Neuron (in vitro differentiated cells): ENCODE results near the gene PICALM.
A peak's percentile ranks its signal among the peaks of the same experiment; 100 is the strongest.

ENCODE experiments used
- H2AFZ ChIP-seq: one replicate; pipeline ENCODE4 v1.6.1; 2013; ENCODE audit warnings: low read depth, mild to moderate bottlenecking, inconsistent platforms, low read length, moderate library complexity
- H3K27me3 ChIP-seq: one replicate; pipeline ENCODE4 v1.6.1; 2013; ENCODE audit warnings: low read length; ENCODE audit not compliant: insufficient read depth
- H3K36me3 ChIP-seq: one replicate; pipeline ENCODE4 v1.6.1; 2013; ENCODE audit warnings: low read length; ENCODE audit not compliant: insufficient read depth
- H3K4me1 ChIP-seq: one replicate; pipeline ENCODE4 v1.6.1; 2013; ENCODE audit warnings: low read length; ENCODE audit not compliant: insufficient read depth
- H3K4me3 ChIP-seq: 2 replicates; pipeline ENCODE4 v1.5.1; 2013; ENCODE audit warnings: mild to moderate bottlenecking, low read length, moderate library complexity
- H3K9me3 ChIP-seq: one replicate; pipeline ENCODE4 v1.6.1; 2013; ENCODE audit warnings: low read length

PICALM gene

DNA sequence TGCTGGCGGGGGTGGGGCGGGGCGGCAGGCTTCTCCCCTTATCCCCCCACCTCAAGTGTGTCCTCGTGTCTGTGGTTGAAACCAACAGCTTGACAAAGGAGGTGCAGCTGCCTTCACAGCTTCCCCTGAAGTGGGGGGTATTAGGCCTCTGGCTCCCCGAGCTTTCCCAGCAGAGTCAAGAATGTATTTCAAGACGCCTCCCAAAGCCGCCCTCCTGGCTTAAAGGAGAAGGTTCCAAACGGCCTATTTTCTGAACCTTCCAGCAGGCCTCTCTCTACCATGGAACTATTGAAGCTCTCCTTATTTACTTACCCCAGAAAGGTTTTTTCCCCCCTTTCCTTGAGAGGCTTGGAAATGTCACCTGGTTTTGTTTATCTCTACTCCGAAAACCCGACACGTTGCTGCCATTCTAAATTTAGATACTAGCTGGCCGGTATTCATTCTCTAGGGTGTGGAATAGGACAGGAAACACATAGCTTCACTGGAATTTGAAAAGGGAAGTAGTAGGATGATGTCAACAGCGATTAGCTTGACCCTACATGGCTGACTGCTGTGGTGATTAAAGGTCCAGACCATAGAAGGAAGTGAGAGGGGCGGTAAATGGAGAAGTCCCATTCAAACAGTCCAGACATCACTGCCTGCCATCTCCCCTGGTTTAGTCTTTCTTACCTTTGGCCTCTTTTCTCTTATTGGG is 671 bp upstream of the PICALM start:
- Histone ChIP-seq H2AFZ (peak overlapping the region; percentile 49), H3K4me3 (peak overlapping the region; percentile 93)

GRCh38 chr11:86068138-86068871 is 579 bp downstream of the PICALM start:
- H3K36me3 ChIP-seq = no peaks in the 10 kb centered on the region

More for the DNA sequence above, 671 bp upstream of the PICALM start:
- H3K9me3 ChIP-seq = no peaks in the 10 kb centered on the region
- no peaks in the 10 kb centered on the region for H3K36me3 ChIP-seq
- H3K4me1 ChIP-seq = peaks cover 15% of the 10 kb centered on the region
- H3K27me3 ChIP-seq = no peaks in the 10 kb centered on the region

DNA sequence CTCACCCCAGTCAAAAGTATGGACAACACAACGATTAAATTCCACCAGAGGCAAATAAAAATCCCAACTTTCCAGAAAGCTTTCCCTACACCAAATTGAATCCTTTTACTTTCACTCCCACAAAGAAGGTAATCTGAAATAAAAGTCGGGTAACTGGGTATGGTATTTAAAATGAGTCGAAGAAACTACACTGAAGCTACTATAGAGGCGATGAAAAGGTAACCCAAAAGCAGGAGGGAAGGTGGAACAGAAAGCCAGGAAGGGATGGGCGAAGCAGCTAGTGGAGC is 1.1 kb downstream of the PICALM start:
- Histone ChIP-seq H2AFZ (no peak overlapping the region), H3K27me3 (no peaks in the 10 kb centered on the region), H3K9me3 (no peaks in the 10 kb centered on the region), H3K4me3 (peak overlapping the region; percentile 93), H3K4me1 (peaks cover 15% of the 10 kb centered on the region), H3K36me3 (no peaks in the 10 kb centered on the region)

More at GRCh38 chr11:86068138-86068871, 579 bp downstream of the PICALM start:
- Histone ChIP-seq H3K9me3 (no peaks in the 10 kb centered on the region), H3K4me1 (peaks cover 15% of the 10 kb centered on the region), H3K27me3 (no peaks in the 10 kb centered on the region), H3K4me3 (peak overlapping the region; percentile 93), H2AFZ (no peak overlapping the region)

GRCh38 chr11:86067009-86067850 is 1.7 kb downstream of the PICALM start:
- Histone ChIP-seq H3K4me3 (peak overlapping the region; percentile 93), H3K4me1 (peaks cover 15% of the 10 kb centered on the region), H3K27me3 (no peaks in the 10 kb centered on the region), H3K9me3 (no peaks in the 10 kb centered on the region), H2AFZ (no peak overlapping the region), H3K36me3 (no peaks in the 10 kb centered on the region)

- Histone ChIP-seq H3K4me3 (peak overlapping the region; percentile 93), H3K27me3 (no peaks in the 10 kb centered on the region), H3K36me3 (no peaks in the 10 kb centered on the region), H2AFZ (no peak overlapping the region), H3K4me1 (peaks cover 15% of the 10 kb centered on the region), H3K9me3 (no peaks in the 10 kb centered on the region)
These were observed 2.3 kb downstream of the PICALM start for GRCh38 chr11:86066657-86067008.

DNA sequence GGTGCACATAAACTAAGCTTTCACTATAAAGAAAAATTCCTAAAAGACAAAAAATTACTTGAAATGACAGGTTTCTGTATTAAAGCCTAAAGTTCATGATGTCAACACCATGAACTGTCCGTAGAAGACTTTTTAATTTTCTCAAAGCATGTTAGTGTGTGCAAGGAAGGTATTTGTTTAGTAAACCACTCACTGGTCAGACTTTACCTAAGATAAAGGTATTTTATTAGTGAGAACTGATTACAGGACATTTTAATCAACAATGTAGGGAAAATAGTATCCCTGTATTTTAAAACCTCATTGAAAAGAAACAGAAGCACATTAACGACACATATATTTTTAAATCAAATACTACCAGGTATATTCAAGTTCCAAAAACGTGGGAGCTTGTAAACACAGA is 2.9 kb downstream of the PICALM start:
- Histone ChIP-seq H3K9me3 (no peaks in the 10 kb centered on the region), H3K4me1 (peaks cover 15% of the 10 kb centered on the region), H3K27me3 (no peaks in the 10 kb centered on the region), H2AFZ (no peak overlapping the region), H3K36me3 (no peaks in the 10 kb centered on the region), H3K4me3 (peak overlapping the region; percentile 93)

DNA sequence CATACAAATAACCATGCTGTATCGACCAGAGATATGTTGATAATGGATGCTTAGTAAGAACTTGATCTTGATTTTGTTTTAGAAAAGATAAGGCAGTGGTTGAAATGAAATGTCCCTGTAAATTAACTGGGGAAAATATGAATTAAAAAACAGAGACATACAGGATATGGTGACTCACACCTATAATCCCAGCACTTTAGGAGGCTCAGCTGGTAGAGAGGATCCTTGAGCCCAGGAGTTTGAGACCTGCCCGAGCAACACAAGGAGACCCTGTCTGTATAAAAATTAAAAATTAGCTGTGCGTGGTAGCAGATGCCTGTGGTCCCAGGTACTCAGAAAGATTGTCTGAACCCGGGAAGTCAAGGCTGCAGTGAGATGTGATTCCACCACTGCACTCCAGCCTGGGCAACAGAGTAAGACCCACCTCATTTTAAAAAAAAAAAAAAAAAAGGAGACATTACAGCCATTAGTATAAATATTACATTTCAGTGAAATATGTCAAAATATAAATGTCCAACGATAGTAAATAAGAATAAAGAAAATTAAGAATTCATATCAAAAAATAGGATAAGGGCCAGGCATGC is 4.6 kb downstream of the PICALM start:
- H3K4me3 ChIP-seq = no peak overlapping the region
- H3K4me1 ChIP-seq = peaks cover 11% of the 10 kb centered on the region
- no peaks in the 10 kb centered on the region for H3K27me3 ChIP-seq
- H3K36me3 ChIP-seq = no peaks in the 10 kb centered on the region
- no peak overlapping the region for H2AFZ ChIP-seq
- no peaks in the 10 kb centered on the region for H3K9me3 ChIP-seq

DNA sequence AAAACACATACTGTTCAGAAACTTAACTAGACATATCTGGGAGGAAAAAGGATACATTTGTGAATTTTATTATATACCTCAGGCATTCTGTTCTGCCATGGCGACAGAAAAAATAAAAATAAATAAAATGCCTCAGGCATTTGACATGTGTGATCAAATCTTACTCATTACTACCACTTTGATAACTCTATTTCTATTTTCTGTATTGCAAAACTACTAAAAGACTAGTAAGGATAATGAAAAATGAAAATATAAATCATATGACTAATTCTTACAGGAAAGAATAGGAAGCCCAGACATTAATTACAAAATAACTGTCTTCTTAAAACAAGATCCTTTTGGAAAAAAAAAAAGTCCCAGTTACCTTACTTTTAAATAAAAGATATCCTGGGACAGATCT is 5.3 kb downstream of the PICALM start:
- Histone ChIP-seq H3K27me3 (no peaks in the 10 kb centered on the region), H3K4me3 (no peak overlapping the region), H3K9me3 (no peaks in the 10 kb centered on the region), H2AFZ (no peak overlapping the region), H3K4me1 (peaks cover 11% of the 10 kb centered on the region), H3K36me3 (no peaks in the 10 kb centered on the region)

DNA sequence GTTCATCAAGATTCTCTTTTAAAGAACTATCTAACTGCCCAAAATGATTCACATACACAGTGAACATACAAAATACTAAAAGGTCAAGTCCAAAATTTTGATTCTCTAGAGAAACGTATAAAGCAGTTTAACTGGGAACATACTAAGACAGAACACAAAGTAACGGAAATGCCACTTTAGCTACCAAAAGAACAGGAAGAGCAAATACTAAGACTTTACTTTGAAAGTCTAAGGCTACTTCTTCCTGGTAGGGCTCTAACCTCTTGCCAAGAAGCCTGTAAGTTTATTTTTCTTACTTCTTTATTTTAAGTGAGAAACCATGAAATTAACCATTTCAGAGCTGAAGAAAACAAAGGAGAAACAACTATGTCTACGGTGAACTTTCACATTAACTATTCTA is 6.2 kb downstream of the PICALM start:
- H3K4me1 ChIP-seq = peaks cover 11% of the 10 kb centered on the region
- no peaks in the 10 kb centered on the region for H3K36me3 ChIP-seq
- H2AFZ ChIP-seq = no peak overlapping the region
- no peaks in the 10 kb centered on the region for H3K9me3 ChIP-seq
- no peaks in the 10 kb centered on the region for H3K27me3 ChIP-seq
- no peak overlapping the region for H3K4me3 ChIP-seq

- Histone ChIP-seq H3K27me3 (no peaks in the 10 kb centered on the region), H3K4me1 (peaks cover 11% of the 10 kb centered on the region), H2AFZ (no peak overlapping the region), H3K9me3 (no peaks in the 10 kb centered on the region), H3K36me3 (no peaks in the 10 kb centered on the region), H3K4me3 (no peak overlapping the region)
These were observed 7.2 kb downstream of the PICALM start for GRCh38 chr11:86061483-86062205.

- H2AFZ ChIP-seq = no peak overlapping the region
- H3K27me3 ChIP-seq = no peaks in the 10 kb centered on the region
- H3K9me3 ChIP-seq = no peaks in the 10 kb centered on the region
- no peaks in the 10 kb centered on the region for H3K36me3 ChIP-seq
- H3K4me3 ChIP-seq = no peak overlapping the region
- peaks cover 3% of the 10 kb centered on the region for H3K4me1 ChIP-seq
These were observed 8.3 kb downstream of the PICALM start for GRCh38 chr11:86060544-86060943.

GRCh38 chr11:86058360-86058759 is 10.5 kb downstream of the PICALM start:
- no peak overlapping the region for H3K4me3 ChIP-seq
- no peak overlapping the region for H2AFZ ChIP-seq
- H3K9me3 ChIP-seq = no peaks in the 10 kb centered on the region
- no peaks in the 10 kb centered on the region for H3K27me3 ChIP-seq
- H3K4me1 ChIP-seq = no peaks in the 10 kb centered on the region
- no peaks in the 10 kb centered on the region for H3K36me3 ChIP-seq
